Hematopoietic multipotent progenitor cell treated with erythropoietin and hydrocortisone succinate and interleukin-3 and kit ligand, for 8 days (in vitro differentiated cells): Measurements from ENCODE around the gene ZCCHC2.

Experiments used
- DNase-seq: peaks from one replicate; pipeline ENCODE4 v3.0.0-alpha.2; 2015

The ZCCHC2 gene

GRCh38 chr18:62512532-62512931 lies 10.3 kb upstream of the ZCCHC2 start:
- no peak for DNase-seq

GRCh38 chr18:62512996-62513395 lies 9.8 kb upstream of the ZCCHC2 start:
- no peak for DNase-seq

GRCh38 chr18:62514570-62514969 lies 8.3 kb upstream of the ZCCHC2 start:
- DNase-seq = no peak

GRCh38 chr18:62516242-62516641 lies 6.6 kb upstream of the ZCCHC2 start:
- no peak for DNase-seq

- DNase-seq = no peak
Observed at GRCh38 chr18:62518460-62519375, 4.1 kb upstream of the ZCCHC2 start.

- DNase-seq = no peak
Observed at GRCh38 chr18:62519684-62520083, 3.1 kb upstream of the ZCCHC2 start.

- no peak for DNase-seq
Observed at GRCh38 chr18:62521082-62521481, 1.7 kb upstream of the ZCCHC2 start.

- peak; percentile 54 for DNase-seq
Observed at GRCh38 chr18:62521593-62521992, 1.2 kb upstream of the ZCCHC2 start.

- DNase-seq = peak; percentile 6
Observed at GRCh38 chr18:62522178-62522503, 684 bp upstream of the ZCCHC2 start.

GRCh38 chr18:62523255-62523588 lies 397 bp downstream of the ZCCHC2 start:
- no peak for DNase-seq

GRCh38 chr18:62523631-62524439 lies 1.0 kb downstream of the ZCCHC2 start:
- DNase-seq = peak; percentile 48

- peak; percentile 51 for DNase-seq
Observed at GRCh38 chr18:62524440-62525200, 1.8 kb downstream of the ZCCHC2 start.

GRCh38 chr18:62525608-62526007 lies 2.8 kb downstream of the ZCCHC2 start:
- peak; percentile 50 for DNase-seq

GRCh38 chr18:62526098-62527025 lies 3.5 kb downstream of the ZCCHC2 start:
- peak; percentile 93 for DNase-seq

GRCh38 chr18:62529597-62529996 lies 6.8 kb downstream of the ZCCHC2 start:
- no peak for DNase-seq

GRCh38 chr18:62531078-62531477 lies 8.3 kb downstream of the ZCCHC2 start:
- DNase-seq = no peak

- no peak for DNase-seq
Observed at GRCh38 chr18:62531931-62532330, 9.1 kb downstream of the ZCCHC2 start.

- DNase-seq = no peak
Observed at GRCh38 chr18:62536005-62536404, 13.2 kb downstream of the ZCCHC2 start.

- no peak for DNase-seq
Observed at GRCh38 chr18:62537042-62537894, 14.4 kb downstream of the ZCCHC2 start.

GRCh38 chr18:62537946-62538345 lies 15.1 kb downstream of the ZCCHC2 start:
- no peak for DNase-seq

- DNase-seq = no peak
Observed at GRCh38 chr18:62538881-62539280, 16.1 kb downstream of the ZCCHC2 start.
